GM12878 (cell line): Measurements from ENCODE around the gene PTPRC. TPM values are rescaled to one million over a fixed set of nuclear protein-coding genes. Genes with fewer than 3 reads are reported as not detected.

ENCODE experiments used
- ATAC-seq: fragments of 200-7000 bp; cut with Tn5 transposase; 3 replicates; pipeline ENCODE4 v1.9.1; 2020; ENCODE audit warnings: mild to moderate bottlenecking, moderate library complexity
- BruUV-seq: library from RNA; stranded (reverse); fragments of 400-500 nt; replicated peaks from 2 replicates; lab custom pipeline; 2021; lab: Mats Ljungman, UMichigan
- CTCF ChIA-PET: fragments of 300-600 bp; sonication (Branson Sonifier 250); formaldehyde crosslinking; extraction: SDS; loops from one replicate; lab custom pipeline; 2021; ENCODE audit warnings: inconsistent platforms; lab: Yijun Ruan, JAX
- POLR2A ChIA-PET: fragments of 350-600 bp; formaldehyde crosslinking; extraction: SDS; loops from one replicate; lab custom pipeline; 2021; ENCODE audit warnings: inconsistent platforms; lab: Charles Lee
- RAD21 ChIA-PET: fragments of 300-600 bp; sonication (Branson Sonifier 250); formaldehyde crosslinking; loops from one replicate; lab custom pipeline; 2023; ENCODE audit warnings: antibody characterized with exemption; ENCODE audit not compliant: unreplicated experiment; lab: Charles Lee
- SMC1A ChIA-PET: fragments of 300-600 bp; sonication (Branson Sonifier 250); formaldehyde crosslinking; loops from one replicate; lab custom pipeline; 2023; ENCODE audit not compliant: unreplicated experiment, uncharacterized antibody; lab: Charles Lee
- DNase-seq: peaks from one replicate; pipeline ENCODE4 v3.0.0-alpha.2; 2011; ENCODE audit warnings: low read depth, low spot score
- FAIRE-seq: peaks from 3 replicates; lab custom pipeline; 2011; peaks lifted over from hg19 to GRCh38; lab: Jason Lieb, UNC
- H2AFZ ChIP-seq: 2 replicates; pipeline ENCODE4 v1.6.0; 2011; ENCODE audit warnings: low read depth, low read length, control low read depth; ENCODE audit not compliant: control insufficient read depth
- H3K27ac ChIP-seq: 2 replicates; pipeline ENCODE4 v1.5.1; 2011; ENCODE audit warnings: control low read depth; ENCODE audit not compliant: control insufficient read depth, insufficient read depth
- H3K27me3 ChIP-seq, 2 experiments: replicated peaks in 1 of 2; 2 replicates each; pipeline versions ENCODE4 v1.6.0 to v1.6.1; 2011; ENCODE audit warnings: low read length in 1 of 2; ENCODE audit not compliant: control insufficient read depth in 2 of 2, insufficient read depth in 2 of 2
- H3K36me3 ChIP-seq, 2 experiments: 2 replicates each; pipeline ENCODE4 v1.5.1; 2011; ENCODE audit warnings: low read length in 1 of 2; ENCODE audit not compliant: control insufficient read depth in 2 of 2, insufficient read depth in 2 of 2
- H3K4me1 ChIP-seq: 2 replicates; pipeline ENCODE4 v1.6.1; 2011; ENCODE audit warnings: mild to moderate bottlenecking, low read length, moderate library complexity, mixed read lengths; ENCODE audit not compliant: control insufficient read depth, insufficient read depth
- H3K4me2 ChIP-seq: 2 replicates; pipeline ENCODE4 v1.6.0; 2011; ENCODE audit warnings: control low read depth; ENCODE audit not compliant: control insufficient read depth, insufficient read depth
- H3K4me3 ChIP-seq: fragments of 200-600 bp; sonication (generic); 2 replicates; pipeline ENCODE4 v1.5.1; 2016
- H3K79me2 ChIP-seq: 2 replicates; pipeline ENCODE4 v1.6.0; 2011; ENCODE audit warnings: low read length; ENCODE audit not compliant: control insufficient read depth, insufficient read depth
- H3K9ac ChIP-seq: 2 replicates; pipeline ENCODE4 v1.8.0; 2011; ENCODE audit warnings: low read length, control low read depth, mixed read lengths; ENCODE audit not compliant: control insufficient read depth, insufficient read depth
- H3K9me3 ChIP-seq: replicated peaks from 3 replicates; pipeline ENCODE4 v1.5.1; 2011; ENCODE audit warnings: mild to moderate bottlenecking, low read length; ENCODE audit not compliant: control insufficient read depth, insufficient read depth
- H4K20me1 ChIP-seq: 2 replicates; pipeline ENCODE4 v1.6.0; 2011; ENCODE audit not compliant: control insufficient read depth, insufficient read depth
- ATF2 ChIP-seq: IDR thresholded peaks from 2 replicates; pipeline ENCODE4 v1.6.1; 2012; ENCODE audit warnings: low read length, inconsistent platforms
- BRCA1 ChIP-seq: IDR thresholded peaks from 2 replicates; pipeline ENCODE4 v1.6.1; 2011; ENCODE audit warnings: low read depth, low read length, improper control_type of control experiment
- CEBPZ ChIP-seq: fragments of 150-350 bp; IDR thresholded peaks from 2 replicates; pipeline ENCODE4 v1.6.1; 2016; ENCODE audit warnings: low read depth, low read length
- EP300 ChIP-seq, 2 experiments: fragments of 150-350 bp in 1 of 2; IDR thresholded peaks; 2 replicates each; pipeline ENCODE4 v1.6.1; 2011 to 2012; ENCODE audit warnings: low read depth in 2 of 2, low read length in 2 of 2, borderline replicate concordance in 1 of 2, improper control_type of control experiment in 1 of 2, inconsistent platforms in 1 of 2; ENCODE audit not compliant: control insufficient read depth in 1 of 2
- JUNB ChIP-seq: IDR thresholded peaks from 2 replicates; pipeline ENCODE4 v1.6.1; 2016; ENCODE audit warnings: antibody characterized with exemption, mild to moderate bottlenecking
- JUND ChIP-seq: IDR thresholded peaks from 2 replicates; pipeline ENCODE4 v1.6.1; 2012; ENCODE audit warnings: low read depth, mild to moderate bottlenecking, low read length, improper control_type of control experiment, moderate library complexity
- MEF2A ChIP-seq: IDR thresholded peaks from 2 replicates; pipeline ENCODE4 v1.6.1; 2011; ENCODE audit warnings: low read depth, mild to moderate bottlenecking, low read length, moderate library complexity; ENCODE audit not compliant: insufficient read depth
- MLLT1 ChIP-seq: fragments of 450-650 bp; IDR thresholded peaks from 2 replicates; pipeline ENCODE4 v1.6.1; 2016; ENCODE audit warnings: mild to moderate bottlenecking
- PAX8 ChIP-seq: fragments of 450-650 bp; IDR thresholded peaks from 2 replicates; pipeline ENCODE4 v1.6.1; 2017; ENCODE audit warnings: mild to moderate bottlenecking, moderate library complexity
- POLR2A ChIP-seq: IDR thresholded peaks from 2 replicates; pipeline ENCODE4 v1.6.1; 2011; ENCODE audit warnings: low read depth, mild to moderate bottlenecking, low read length
- POU2F2 ChIP-seq: IDR thresholded peaks from 3 replicates; pipeline ENCODE4 v1.6.1; 2011; ENCODE audit warnings: low read depth, mild to moderate bottlenecking, low read length, borderline replicate concordance
- RUNX3 ChIP-seq: IDR thresholded peaks from 2 replicates; pipeline ENCODE4 v1.6.1; 2012; ENCODE audit warnings: low read length, inconsistent platforms
- SMAD5 ChIP-seq: IDR thresholded peaks from 2 replicates; pipeline ENCODE4 v1.6.1; 2016; ENCODE audit warnings: antibody characterized with exemption, low read depth
- SMARCA5 ChIP-seq: fragments of 450-650 bp; IDR thresholded peaks from 2 replicates; pipeline ENCODE4 v1.6.1; 2017; ENCODE audit warnings: mild to moderate bottlenecking
- STAT3 ChIP-seq: IDR thresholded peaks from 2 replicates; pipeline ENCODE4 v1.6.1; 2011; ENCODE audit warnings: low read depth, low read length, improper control_type of control experiment
- ZNF384 ChIP-seq: IDR thresholded peaks from 2 replicates; pipeline ENCODE4 v1.6.1; 2012; ENCODE audit warnings: low read depth, mild to moderate bottlenecking, low read length, improper control_type of control experiment, borderline replicate concordance
- ZSCAN29 ChIP-seq: fragments of 450-650 bp; IDR thresholded peaks from 2 replicates; pipeline ENCODE4 v1.6.1; 2017; ENCODE audit warnings: mild to moderate bottlenecking, moderate library complexity
- ZZZ3 ChIP-seq: IDR thresholded peaks from 2 replicates; pipeline ENCODE4 v1.6.1; 2011; ENCODE audit warnings: low read depth; ENCODE audit not compliant: control insufficient read depth, insufficient read length
- WGBS: methylation state at CpG from one replicate; pipeline ENCODE4 v1.1.6; 2016; ENCODE audit warnings: low lambda C conversion rate; ENCODE audit not compliant: insufficient replicate concordance, insufficient coverage; ENCODE audit errors: missing lambda C conversion rate; 5-methylcytosine and 5-hydroxymethylcytosine counted together
- in situ Hi-C: fragments of 300-500 bp; cut with MboI; formaldehyde crosslinking; loops from 9 replicates; pipeline ENCODE4 v1.14.3; 2018; ENCODE audit warnings: mixed read lengths
- intact Hi-C: fragments of 100-400 bp; cut with micrococcal nuclease; formaldehyde crosslinking; loops from one replicate; pipeline ENCODE4 v1.14.2; 2022; ENCODE audit not compliant: unreplicated experiment
- polyA plus RNA-seq, 11 experiments: library from polyadenylated mRNA; depleted of rRNA in 4 of 11; unstranded in 6 of 11; stranded (reverse) in 5 of 11; fragments of >200 nt; fragmentation: Nextera tagmentation in 4 of 11; fragmentation: Illumina TruSeq in 1 of 11; extraction: Ambion mirVana in 4 of 11; extraction: Trizol in 1 of 11; gene quantifications; 1 replicate in 1 of 11; 2 replicates in 10 of 11; pipeline versions ENCODE4 v1.2.1 to v1.2.3, GENCODE V29; 2011 to 2016; ENCODE audit warnings: inconsistent platforms in 2 of 11, missing spikeins in 2 of 11, low read depth in 1 of 11
- total RNA-seq, 4 experiments: library from RNA; depleted of rRNA in 3 of 4; stranded (reverse); fragments of >200 nt in 3 of 4; fragmentation: Illumina TruSeq in 1 of 4; extraction: Trizol in 1 of 4; gene quantifications; 2 replicates each; pipeline versions ENCODE4 v1.2.1 to v1.2.3, GENCODE V29; 2013 to 2021

PTPRC gene
- total and polyA plus RNA-seq, 10 of the 15 experiments (the other 5 are each of a cell fraction or from before 2014, with no cell fraction given), result 72.9 to 221 (median 118) TPM

GRCh38 chr1:198664068-198664788 lies 25.4 kb downstream of the PTPRC start:
- Histone ChIP-seq H3K9ac (no peak overlapping the region), H3K9me3 (peaks cover 3% of the 10 kb centered on the region; the same call in 1 of the 3 replicates), H2AFZ (peak overlapping the region; percentile 33), H3K36me3 (0 out of 4 replicates have a peak, but pooled peaks cover 0 to 2% of the 10 kb centered on the region in 2 experiments), H4K20me1 (no peaks in the 10 kb centered on the region), H3K4me1 (peaks cover 26% of the 10 kb centered on the region), H3K27me3 (no peaks in the 10 kb centered on the region), H3K79me2 (peaks cover 15% of the 10 kb centered on the region), H3K27ac (peak overlapping the region; percentile 35; the same call in 1 of the 2 replicates), H3K4me3 (0 out of 2 replicates have a peak overlapping the region, but pooled peaks have one; percentile 13), H3K4me2 (peak overlapping the region; percentile 15)
- DNase-seq (no peak), FAIRE-seq (no peak), ATAC-seq (peak; percentile 62)
- in situ Hi-C loops, result loop anchor here (5.0 kb wide), 1 partner anchor 48 kb away; no protein-coding TSS in a partner anchor
- ChIA-PET SMC1A (interaction anchor here (1.4 to 5.5 kb wide), 3 partner anchors 13 to 42 kb away, joined by 3 to 36 read pairs (median 13); partner anchors contain the start of gene PTPRC), RAD21 (interaction anchor here (0.9 to 2.2 kb wide), 6 partner anchors 17 to 66 kb away, joined by 4 to 14 read pairs (median 4); no protein-coding TSS in a partner anchor), CTCF (no interaction called here), POLR2A (interaction anchor here (1.2 kb wide), 1 partner anchor 17 kb away, joined by 12 read pairs; no protein-coding TSS in a partner anchor)
- 2% methylated on average over 7 of the region's 7 CpGs for WGBS
- BruUV-seq, result no TSS peak
- intact Hi-C loops, result loop anchor here (2.0 kb wide), 1 partner anchor 15 kb away; no protein-coding TSS in a partner anchor
- TF ChIP-seq MEF2A (no peak), JUNB (no peak), POU2F2 (no peak), ZSCAN29 (no peak), STAT3 (no peak), RUNX3 (no peak), ZZZ3 (no peak), SMARCA5 (no peak), BRCA1 (no peak), JUND (0 out of 2 replicates have a peak, but pooled peaks have one; percentile 45), POLR2A (no peak), PAX8 (0 out of 2 replicates have a peak, but pooled peaks have one; percentile 17), CEBPZ (no peak), MLLT1 (no peak), SMAD5 (no peak), ZNF384 (no peak), ATF2 (no peak), EP300 (IDR thresholded peaks at IDR 0.05; ENCODE audit: borderline replicate concordance in 1 of 2, control insufficient read depth in 1 of 2, low read depth in 2 of 2, low read length in 2 of 2) (no peak)
